Panc1 (cell line): Measurements from ENCODE around the gene ORAI1. TPM values are rescaled to one million over a fixed set of nuclear protein-coding genes. Genes with fewer than 3 reads are reported as not detected.

ENCODE experiments used
- ATAC-seq: fragments of 200-7000 bp; cut with Tn5 transposase; 2 replicates; pipeline ENCODE4 v1.9.1; 2020; ENCODE audit warnings: mild to moderate bottlenecking, moderate library complexity
- BruUV-seq: library from RNA; stranded (reverse); fragments of 400-500 nt; replicated peaks from 2 replicates; lab custom pipeline; 2021; lab: Mats Ljungman, UMichigan
- CTCF ChIA-PET: fragments of 300-600 bp; sonication (Branson Sonifier 250); formaldehyde crosslinking; loops from one replicate; lab custom pipeline; 2022; ENCODE audit warnings: antibody characterized with exemption; lab: Charles Lee
- POLR2A ChIA-PET: fragments of 300-600 bp; sonication (Branson Sonifier 250); formaldehyde crosslinking; loops from one replicate; lab custom pipeline; 2022; ENCODE audit warnings: antibody characterized with exemption; lab: Charles Lee
- DNase-seq: peaks from one replicate; pipeline ENCODE4 v3.0.0-alpha.2; 2010; ENCODE audit warnings: low read depth, low spot score
- H3K27ac ChIP-seq: 2 replicates; pipeline ENCODE4 v1.5.1; 2011; ENCODE audit warnings: mild to moderate bottlenecking, low read length, inconsistent platforms
- H3K27me3 ChIP-seq: fragments of 200-500 bp; sonication (Bioruptor generic); 2 replicates; pipeline ENCODE4 v1.6.0; 2014; ENCODE audit warnings: low read length, inconsistent platforms; ENCODE audit not compliant: control insufficient read depth, insufficient read depth
- H3K36me3 ChIP-seq: fragments of 200-500 bp; sonication (Bioruptor generic); 2 replicates; pipeline ENCODE4 v1.5.1; 2014; ENCODE audit warnings: inconsistent platforms, mild to moderate bottlenecking, low read length, moderate library complexity; ENCODE audit not compliant: control insufficient read depth, insufficient read depth
- H3K4me1 ChIP-seq: 2 replicates; pipeline ENCODE4 v1.5.1; 2011; ENCODE audit warnings: inconsistent platforms, mild to moderate bottlenecking, low read length, moderate library complexity; ENCODE audit not compliant: control insufficient read depth, insufficient read depth
- H3K4me3 ChIP-seq, 2 experiments: 2 replicates each; pipeline ENCODE4 v1.5.1; 2011 to 2012; ENCODE audit warnings: low read depth in 2 of 2, low read length in 2 of 2, mild to moderate bottlenecking in 2 of 2, inconsistent platforms in 1 of 2, moderate library complexity in 1 of 2
- H3K9me3 ChIP-seq: fragments of 200-500 bp; sonication (Bioruptor generic); 2 replicates; pipeline ENCODE4 v1.5.1; 2014; ENCODE audit warnings: low read depth, mild to moderate bottlenecking, inconsistent platforms, low read length, moderate library complexity; ENCODE audit not compliant: control insufficient read depth, insufficient read depth
- POLR2AphosphoS5 ChIP-seq: IDR thresholded peaks from 2 replicates; pipeline ENCODE4 v1.6.1; 2012; ENCODE audit warnings: mild to moderate bottlenecking, low read depth, low read length, moderate library complexity
- SIN3A ChIP-seq: IDR thresholded peaks from 2 replicates; pipeline ENCODE4 v1.6.1; 2012; ENCODE audit warnings: low read depth, mild to moderate bottlenecking, low read length, moderate library complexity, borderline replicate concordance; ENCODE audit not compliant: insufficient read depth
- TCF7L2 ChIP-seq: IDR thresholded peaks from 2 replicates; pipeline ENCODE4 v1.6.1; 2011; ENCODE audit warnings: mild to moderate bottlenecking, low read depth, low read length, inconsistent platforms
- in situ Hi-C: cut with HindIII; loops from 2 replicates; pipeline ENCODE4 v1.10.0; 2016; ENCODE audit warnings: low sequenced_read_pairs, low pct_unique_long_range_greater_than_20kb
- intact Hi-C: fragments of 100-400 bp; cut with micrococcal nuclease; formaldehyde crosslinking; loops from one replicate; pipeline ENCODE4 v1.10.0; 2022; ENCODE audit not compliant: unreplicated experiment
- total RNA-seq: library from RNA; stranded (reverse); gene quantifications from one replicate; pipeline ENCODE4 v1.2.1, GENCODE V29; 2021; ENCODE audit not compliant: unreplicated experiment
- TF ChIP-seq, protein P1 (sequence below), 2 experiments: IDR thresholded peaks; 2 replicates each; pipeline ENCODE4 v1.6.1; 2011 to 2012; ENCODE audit warnings: low read depth in 2 of 2, control low read depth in 1 of 2, low read length in 1 of 2, mild to moderate bottlenecking in 1 of 2, moderate library complexity in 1 of 2; ENCODE audit not compliant: insufficient read depth in 1 of 2
- TF ChIP-seq, protein P2 (sequence below): fragments of 450-650 bp; IDR thresholded peaks from 2 replicates; pipeline ENCODE4 v1.5.1; 2017; ENCODE audit warnings: mild to moderate bottlenecking

The ORAI1 gene
- total RNA-seq, 1 experiment from 2014 or later = 36.7 TPM

DNA sequence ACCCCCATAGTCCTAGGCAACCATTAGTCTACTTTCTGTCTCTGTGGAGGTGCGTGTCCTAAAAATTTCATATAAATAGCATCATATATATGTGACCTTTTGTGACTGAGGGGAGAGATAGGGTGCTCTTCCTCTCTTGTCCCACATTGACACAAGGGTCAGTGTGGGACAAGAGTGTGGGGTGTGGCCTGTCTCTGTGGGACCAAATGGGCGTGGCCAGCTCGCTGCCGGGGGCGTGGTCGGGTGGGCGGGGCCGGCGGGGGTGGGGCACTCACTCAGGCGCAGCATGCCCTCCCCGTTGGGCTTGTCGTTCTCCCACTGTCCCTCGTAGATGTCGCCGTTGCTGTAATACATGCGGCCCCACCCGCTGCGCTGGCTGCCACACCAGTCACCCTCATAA lies 27.7 kb downstream of the ORAI1 start:
- Histone ChIP-seq H3K27ac (no peak overlapping the region), H3K36me3 (no peaks in the 10 kb centered on the region), H3K4me1 (no peaks in the 10 kb centered on the region), H3K4me3 (no peak overlapping the region), H3K27me3 (no peaks in the 10 kb centered on the region), H3K9me3 (no peaks in the 10 kb centered on the region)
- in situ Hi-C loops (no loop called here), intact Hi-C loops (no loop called here)
- no TSS peak for BruUV-seq
- no peak for ATAC-seq
- TF ChIP-seq SIN3A (no peak), TCF7L2 (no peak), POLR2AphosphoS5 (no peak)
- TF ChIP-seq, protein P1, sequence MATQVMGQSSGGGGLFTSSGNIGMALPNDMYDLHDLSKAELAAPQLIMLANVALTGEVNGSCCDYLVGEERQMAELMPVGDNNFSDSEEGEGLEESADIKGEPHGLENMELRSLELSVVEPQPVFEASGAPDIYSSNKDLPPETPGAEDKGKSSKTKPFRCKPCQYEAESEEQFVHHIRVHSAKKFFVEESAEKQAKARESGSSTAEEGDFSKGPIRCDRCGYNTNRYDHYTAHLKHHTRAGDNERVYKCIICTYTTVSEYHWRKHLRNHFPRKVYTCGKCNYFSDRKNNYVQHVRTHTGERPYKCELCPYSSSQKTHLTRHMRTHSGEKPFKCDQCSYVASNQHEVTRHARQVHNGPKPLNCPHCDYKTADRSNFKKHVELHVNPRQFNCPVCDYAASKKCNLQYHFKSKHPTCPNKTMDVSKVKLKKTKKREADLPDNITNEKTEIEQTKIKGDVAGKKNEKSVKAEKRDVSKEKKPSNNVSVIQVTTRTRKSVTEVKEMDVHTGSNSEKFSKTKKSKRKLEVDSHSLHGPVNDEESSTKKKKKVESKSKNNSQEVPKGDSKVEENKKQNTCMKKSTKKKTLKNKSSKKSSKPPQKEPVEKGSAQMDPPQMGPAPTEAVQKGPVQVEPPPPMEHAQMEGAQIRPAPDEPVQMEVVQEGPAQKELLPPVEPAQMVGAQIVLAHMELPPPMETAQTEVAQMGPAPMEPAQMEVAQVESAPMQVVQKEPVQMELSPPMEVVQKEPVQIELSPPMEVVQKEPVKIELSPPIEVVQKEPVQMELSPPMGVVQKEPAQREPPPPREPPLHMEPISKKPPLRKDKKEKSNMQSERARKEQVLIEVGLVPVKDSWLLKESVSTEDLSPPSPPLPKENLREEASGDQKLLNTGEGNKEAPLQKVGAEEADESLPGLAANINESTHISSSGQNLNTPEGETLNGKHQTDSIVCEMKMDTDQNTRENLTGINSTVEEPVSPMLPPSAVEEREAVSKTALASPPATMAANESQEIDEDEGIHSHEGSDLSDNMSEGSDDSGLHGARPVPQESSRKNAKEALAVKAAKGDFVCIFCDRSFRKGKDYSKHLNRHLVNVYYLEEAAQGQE (IDR thresholded peaks at IDR 0.05; ENCODE audit: insufficient read depth in 1 of 2, low read depth in 2 of 2, low read length in 1 of 2) = no peak
- TF ChIP-seq, protein P2, sequence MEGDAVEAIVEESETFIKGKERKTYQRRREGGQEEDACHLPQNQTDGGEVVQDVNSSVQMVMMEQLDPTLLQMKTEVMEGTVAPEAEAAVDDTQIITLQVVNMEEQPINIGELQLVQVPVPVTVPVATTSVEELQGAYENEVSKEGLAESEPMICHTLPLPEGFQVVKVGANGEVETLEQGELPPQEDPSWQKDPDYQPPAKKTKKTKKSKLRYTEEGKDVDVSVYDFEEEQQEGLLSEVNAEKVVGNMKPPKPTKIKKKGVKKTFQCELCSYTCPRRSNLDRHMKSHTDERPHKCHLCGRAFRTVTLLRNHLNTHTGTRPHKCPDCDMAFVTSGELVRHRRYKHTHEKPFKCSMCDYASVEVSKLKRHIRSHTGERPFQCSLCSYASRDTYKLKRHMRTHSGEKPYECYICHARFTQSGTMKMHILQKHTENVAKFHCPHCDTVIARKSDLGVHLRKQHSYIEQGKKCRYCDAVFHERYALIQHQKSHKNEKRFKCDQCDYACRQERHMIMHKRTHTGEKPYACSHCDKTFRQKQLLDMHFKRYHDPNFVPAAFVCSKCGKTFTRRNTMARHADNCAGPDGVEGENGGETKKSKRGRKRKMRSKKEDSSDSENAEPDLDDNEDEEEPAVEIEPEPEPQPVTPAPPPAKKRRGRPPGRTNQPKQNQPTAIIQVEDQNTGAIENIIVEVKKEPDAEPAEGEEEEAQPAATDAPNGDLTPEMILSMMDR = no peak
- CTCF ChIA-PET = interaction anchor here (0.6 kb wide), 2 partner anchors 8 to 27 kb away, joined by 3 read pairs; no protein-coding TSS in a partner anchor
- POLR2A ChIA-PET = no interaction called here
- DNase-seq = no peak

DNA sequence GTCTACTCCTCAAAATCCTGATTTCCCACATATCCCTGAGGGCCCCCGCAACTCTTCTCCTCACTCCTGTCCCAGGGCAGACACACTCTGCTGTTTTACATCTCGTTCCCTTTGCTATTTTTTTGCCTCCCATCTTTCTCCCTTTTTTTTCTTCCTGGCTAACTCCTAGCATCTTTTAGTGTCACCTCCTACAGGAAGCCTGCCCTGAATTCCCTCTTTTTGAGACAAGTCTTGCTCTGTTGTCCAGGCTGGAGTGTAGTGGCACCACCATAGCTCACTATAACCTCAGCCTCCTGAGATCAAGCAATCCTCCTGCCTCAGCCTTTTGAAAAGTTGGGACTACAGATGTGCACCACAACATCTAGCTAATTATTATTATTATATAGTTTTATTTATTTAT lies 29.8 kb downstream of the ORAI1 start:
- DNase-seq (no peak), ATAC-seq (no peak)
- Histone ChIP-seq H3K4me3 (no peak overlapping the region), H3K27me3 (no peaks in the 10 kb centered on the region), H3K4me1 (no peaks in the 10 kb centered on the region), H3K27ac (no peak overlapping the region), H3K36me3 (no peaks in the 10 kb centered on the region), H3K9me3 (no peaks in the 10 kb centered on the region)
- POLR2A ChIA-PET = no interaction called here
- intact Hi-C loops (no loop called here), in situ Hi-C loops (no loop called here)
- CTCF ChIA-PET = interaction anchor here (0.6 to 0.7 kb wide), 2 partner anchors 10 to 13 kb away, joined by 3 read pairs; partner anchors contain the start of gene MORN3
- BruUV-seq = no TSS peak
- TF ChIP-seq, protein P1 (IDR thresholded peaks at IDR 0.05; ENCODE audit: insufficient read depth in 1 of 2, low read depth in 2 of 2, low read length in 1 of 2) = no peak
- TF ChIP-seq POLR2AphosphoS5 (no peak), TCF7L2 (no peak), SIN3A (no peak)
- TF ChIP-seq, protein P2 = no peak
